ENCODE measurements around the gene GMEB2. TPM values are rescaled to one million over a fixed set of nuclear protein-coding genes. Genes with fewer than 3 reads are reported as not detected.

GMEB2 gene
- total RNA-seq, 3 donors from 2014 or later (not counting 1 experiment from before 2014, with no cell fraction given): 11.7 to 15.1 (median 14.6) TPM

GRCh38 chr20:63591786-63592355 lies 35.0 kb downstream of the GMEB2 start:
- H3K36me3 Mint-ChIP-seq: no peaks in the 10 kb centered on the region
- Histone ChIP-seq H3K4me1 (ENCODE audit: control insufficient read depth, insufficient read depth, low read length) (no peaks in the 10 kb centered on the region), H3K4me3 (ENCODE audit: low read length) (no peak overlapping the region), H3K27me3 (ENCODE audit: control insufficient read depth, insufficient read depth, low read length) (no peaks in the 10 kb centered on the region), H3K36me3 (ENCODE audit: control insufficient read depth, insufficient read depth, low read length) (peaks cover 49% of the 10 kb centered on the region), H3K9me3 (ENCODE audit: control insufficient read depth, insufficient read depth, low read length) (no peaks in the 10 kb centered on the region), H3K27ac (ENCODE audit: low read length) (no peak overlapping the region)
- no peak overlapping the region for H3K4me3 Mint-ChIP-seq
- no peak overlapping the region for H3K27ac Mint-ChIP-seq
- DNase-seq (no peak), ATAC-seq (no peak)
- no peaks in the 10 kb centered on the region for H3K9me3 Mint-ChIP-seq
- 95% methylated on average over 28 of the region's 28 CpGs for WGBS (ENCODE audit: insufficient coverage)
- H3K4me1 Mint-ChIP-seq: no peaks in the 10 kb centered on the region
- intact Hi-C loops (cut with micrococcal nuclease): no loop called here
- no peaks in the 10 kb centered on the region for H3K27me3 Mint-ChIP-seq (ENCODE audit: low read depth in 2 of 2)
- TF ChIP-seq CTCF (IDR thresholded peaks at IDR 0.05): no peak

GRCh38 chr20:63591147-63591533 lies 35.8 kb downstream of the GMEB2 start:
- Mint-ChIP-seq H3K4me1 (no peaks in the 10 kb centered on the region), H3K9me3 (no peaks in the 10 kb centered on the region), H3K4me3 (no peak overlapping the region), H3K27me3 (ENCODE audit: low read depth in 2 of 2) (no peaks in the 10 kb centered on the region), H3K36me3 (no peaks in the 10 kb centered on the region), H3K27ac (no peak overlapping the region)
- no peaks in the 10 kb centered on the region for H3K9me3 ChIP-seq (ENCODE audit: control insufficient read depth, insufficient read depth, low read length)
- H3K4me3 ChIP-seq (ENCODE audit: low read length): no peak overlapping the region
- intact Hi-C loops (cut with micrococcal nuclease): no loop called here
- H3K27ac ChIP-seq (ENCODE audit: low read length): no peak overlapping the region
- H3K4me1 ChIP-seq (ENCODE audit: control insufficient read depth, insufficient read depth, low read length): no peaks in the 10 kb centered on the region
- TF ChIP-seq CTCF (IDR thresholded peaks at IDR 0.05): no peak
- DNase-seq (no peak), ATAC-seq (no peak)
- WGBS (ENCODE audit: insufficient coverage): 91% methylated on average over 4 of the region's 4 CpGs
- peaks cover 48% of the 10 kb centered on the region for H3K36me3 ChIP-seq (ENCODE audit: control insufficient read depth, insufficient read depth, low read length)
- no peaks in the 10 kb centered on the region for H3K27me3 ChIP-seq (ENCODE audit: control insufficient read depth, insufficient read depth, low read length)

GRCh38 chr20:63590218-63591146 lies 36.4 kb downstream of the GMEB2 start:
- no peaks in the 10 kb centered on the region for H3K27me3 Mint-ChIP-seq (ENCODE audit: low read depth in 2 of 2)
- no peaks in the 10 kb centered on the region for H3K4me1 ChIP-seq (ENCODE audit: control insufficient read depth, insufficient read depth, low read length)
- intact Hi-C loops (cut with micrococcal nuclease): no loop called here
- DNase-seq (no peak), ATAC-seq (no peak)
- no peaks in the 10 kb centered on the region for H3K9me3 Mint-ChIP-seq
- no peak for TF ChIP-seq CTCF (IDR thresholded peaks at IDR 0.05)
- no peaks in the 10 kb centered on the region for H3K9me3 ChIP-seq (ENCODE audit: control insufficient read depth, insufficient read depth, low read length)
- H3K36me3 Mint-ChIP-seq: no peaks in the 10 kb centered on the region
- H3K4me3 Mint-ChIP-seq: no peak overlapping the region
- H3K27ac ChIP-seq (ENCODE audit: low read length): no peak overlapping the region
- peaks cover 46% of the 10 kb centered on the region for H3K36me3 ChIP-seq (ENCODE audit: control insufficient read depth, insufficient read depth, low read length)
- no peaks in the 10 kb centered on the region for H3K27me3 ChIP-seq (ENCODE audit: control insufficient read depth, insufficient read depth, low read length)
- H3K27ac Mint-ChIP-seq: no peak overlapping the region
- H3K4me3 ChIP-seq (ENCODE audit: low read length): no peak overlapping the region
- no peaks in the 10 kb centered on the region for H3K4me1 Mint-ChIP-seq
- WGBS (ENCODE audit: insufficient coverage): 96% methylated on average over 52 of the region's 52 CpGs

Measured in natural killer cell (primary cell).